Measurements from ENCODE around the gene BATF.

BATF gene

GRCh38 chr14:75531256-75531655 lies 9.0 kb downstream of the BATF start:
- in situ Hi-C loops (cut with MboI; ENCODE audit: low sequenced_read_pairs) = no loop called here

- in situ Hi-C loops (cut with MboI; ENCODE audit: low sequenced_read_pairs) = no loop called here
These were observed 9.5 kb downstream of the BATF start for GRCh38 chr14:75531660-75532317.

GRCh38 chr14:75533791-75534555 lies 11.7 kb downstream of the BATF start:
- in situ Hi-C loops (cut with MboI; ENCODE audit: low sequenced_read_pairs) = no loop called here

GRCh38 chr14:75535164-75535898 lies 13.1 kb downstream of the BATF start:
- in situ Hi-C loops (cut with MboI; ENCODE audit: low sequenced_read_pairs) = no loop called here

- in situ Hi-C loops (cut with MboI; ENCODE audit: low sequenced_read_pairs) = no loop called here
These were observed 14.8 kb downstream of the BATF start for GRCh38 chr14:75537071-75537470.

GRCh38 chr14:75539162-75539560 lies 16.9 kb downstream of the BATF start:
- in situ Hi-C loops (cut with MboI; ENCODE audit: low sequenced_read_pairs) = no loop called here

GRCh38 chr14:75539561-75540478 lies 17.6 kb downstream of the BATF start:
- in situ Hi-C loops (cut with MboI; ENCODE audit: low sequenced_read_pairs) = no loop called here

- in situ Hi-C loops (cut with MboI; ENCODE audit: low sequenced_read_pairs) = no loop called here
These were observed 18.2 kb downstream of the BATF start for GRCh38 chr14:75540479-75540851.

GRCh38 chr14:75542588-75543091 lies 20.4 kb downstream of the BATF start:
- in situ Hi-C loops (cut with MboI; ENCODE audit: low sequenced_read_pairs) = no loop called here

GRCh38 chr14:75543253-75543652 lies 21.0 kb downstream of the BATF start:
- in situ Hi-C loops (cut with MboI; ENCODE audit: low sequenced_read_pairs) = no loop called here

- in situ Hi-C loops (cut with MboI; ENCODE audit: low sequenced_read_pairs) = no loop called here
These were observed 21.5 kb downstream of the BATF start for GRCh38 chr14:75543786-75544185.

- in situ Hi-C loops (cut with MboI; ENCODE audit: low sequenced_read_pairs) = no loop called here
These were observed 23.6 kb downstream of the BATF start for GRCh38 chr14:75545907-75546306.

- in situ Hi-C loops (cut with MboI; ENCODE audit: low sequenced_read_pairs) = no loop called here
These were observed 25.4 kb downstream of the BATF start for GRCh38 chr14:75547552-75548250.

- in situ Hi-C loops (cut with MboI; ENCODE audit: low sequenced_read_pairs) = no loop called here
These were observed 26.3 kb downstream of the BATF start for GRCh38 chr14:75548544-75548943.

GRCh38 chr14:75549169-75549568 lies 26.9 kb downstream of the BATF start:
- in situ Hi-C loops (cut with MboI; ENCODE audit: low sequenced_read_pairs) = no loop called here

GRCh38 chr14:75551021-75551420 lies 28.8 kb downstream of the BATF start:
- in situ Hi-C loops (cut with MboI; ENCODE audit: low sequenced_read_pairs) = no loop called here

GRCh38 chr14:75553157-75553556 lies 30.9 kb downstream of the BATF start:
- in situ Hi-C loops (cut with MboI; ENCODE audit: low sequenced_read_pairs) = no loop called here

GRCh38 chr14:75553761-75554364 lies 31.6 kb downstream of the BATF start:
- in situ Hi-C loops (cut with MboI; ENCODE audit: low sequenced_read_pairs) = no loop called here

GRCh38 chr14:75554482-75554881 lies 32.2 kb downstream of the BATF start:
- in situ Hi-C loops (cut with MboI; ENCODE audit: low sequenced_read_pairs) = no loop called here

- in situ Hi-C loops (cut with MboI; ENCODE audit: low sequenced_read_pairs) = no loop called here
These were observed 36.2 kb downstream of the BATF start for GRCh38 chr14:75558440-75558839.
